GM21529 (cell line): ENCODE data around the gene CIROP.

Experiments
- ATAC-seq: cut with Tn5 transposase; IDR thresholded peaks from one replicate; pipeline ENCODE4 v1.9.1; 2021; ENCODE audit not compliant: unreplicated experiment

The CIROP gene, protein sequence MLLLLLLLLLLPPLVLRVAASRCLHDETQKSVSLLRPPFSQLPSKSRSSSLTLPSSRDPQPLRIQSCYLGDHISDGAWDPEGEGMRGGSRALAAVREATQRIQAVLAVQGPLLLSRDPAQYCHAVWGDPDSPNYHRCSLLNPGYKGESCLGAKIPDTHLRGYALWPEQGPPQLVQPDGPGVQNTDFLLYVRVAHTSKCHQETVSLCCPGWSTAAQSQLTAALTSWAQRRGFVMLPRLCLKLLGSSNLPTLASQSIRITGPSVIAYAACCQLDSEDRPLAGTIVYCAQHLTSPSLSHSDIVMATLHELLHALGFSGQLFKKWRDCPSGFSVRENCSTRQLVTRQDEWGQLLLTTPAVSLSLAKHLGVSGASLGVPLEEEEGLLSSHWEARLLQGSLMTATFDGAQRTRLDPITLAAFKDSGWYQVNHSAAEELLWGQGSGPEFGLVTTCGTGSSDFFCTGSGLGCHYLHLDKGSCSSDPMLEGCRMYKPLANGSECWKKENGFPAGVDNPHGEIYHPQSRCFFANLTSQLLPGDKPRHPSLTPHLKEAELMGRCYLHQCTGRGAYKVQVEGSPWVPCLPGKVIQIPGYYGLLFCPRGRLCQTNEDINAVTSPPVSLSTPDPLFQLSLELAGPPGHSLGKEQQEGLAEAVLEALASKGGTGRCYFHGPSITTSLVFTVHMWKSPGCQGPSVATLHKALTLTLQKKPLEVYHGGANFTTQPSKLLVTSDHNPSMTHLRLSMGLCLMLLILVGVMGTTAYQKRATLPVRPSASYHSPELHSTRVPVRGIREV

DNA sequence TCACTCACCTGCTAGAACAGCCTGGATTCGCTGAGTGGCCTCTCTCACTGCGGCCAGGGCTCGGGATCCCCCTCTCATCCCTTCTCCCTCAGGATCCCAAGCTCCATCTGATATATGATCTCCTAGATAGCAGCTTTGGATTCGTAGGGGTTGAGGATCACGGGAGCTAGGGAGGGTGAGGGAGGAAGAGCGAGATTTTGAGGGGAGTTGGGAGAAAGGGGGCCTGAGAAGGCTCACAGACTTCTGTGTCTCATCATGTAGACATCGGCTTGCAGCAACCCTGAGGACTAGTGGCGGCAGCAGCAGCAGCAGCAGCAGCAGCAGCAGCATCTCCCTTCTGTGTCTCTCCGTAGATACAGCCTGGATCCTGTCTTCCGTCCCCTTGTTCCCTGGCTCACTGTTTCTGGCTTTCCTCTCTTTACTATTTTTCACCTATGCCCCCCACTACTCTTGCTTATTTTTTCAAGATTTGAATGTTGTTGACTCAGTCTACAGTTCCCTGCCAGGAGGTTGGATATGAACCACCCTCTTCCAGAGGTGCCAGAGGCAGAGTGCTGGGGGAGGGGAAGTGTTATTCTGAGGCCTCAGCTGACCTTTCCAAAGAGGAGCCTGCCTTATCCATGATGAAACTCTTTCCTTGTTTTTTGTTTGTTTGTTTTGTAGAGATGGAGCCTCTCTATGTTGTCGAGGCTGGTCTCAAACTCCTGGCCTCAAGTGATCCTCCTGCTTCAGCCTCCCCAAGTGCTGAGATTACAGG, at the start of gene CIROP:
Gene CIROP (minus strand): TSS at position 399 of the 757 bp plus-strand sequence. CDS start 69 bp downstream, at position 330.
- no peak for ATAC-seq

GRCh38 chr14:23153851-23154796, 49.3 kb upstream of the CIROP start:
- no peak for ATAC-seq

DNA sequence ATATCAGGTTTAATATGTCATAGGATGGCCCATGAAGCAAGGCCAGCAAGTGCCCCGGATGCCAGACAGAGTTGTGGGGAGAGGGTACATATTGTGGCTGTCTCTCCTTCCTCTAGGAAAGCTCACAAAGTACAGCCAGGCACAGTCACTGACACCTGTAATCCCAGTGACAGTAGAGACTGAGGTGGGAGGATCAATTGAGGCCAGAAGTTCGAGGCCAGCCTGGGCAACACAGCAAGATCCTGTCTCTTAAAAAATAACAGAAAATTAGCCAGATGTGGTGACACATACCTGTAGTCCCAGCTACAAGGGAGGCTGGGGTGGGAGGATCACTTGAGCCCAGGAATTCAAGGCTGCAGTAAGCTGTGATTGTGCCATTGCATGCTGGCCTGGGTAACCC, 46.6 kb upstream of the CIROP start:
- no peak for ATAC-seq

DNA sequence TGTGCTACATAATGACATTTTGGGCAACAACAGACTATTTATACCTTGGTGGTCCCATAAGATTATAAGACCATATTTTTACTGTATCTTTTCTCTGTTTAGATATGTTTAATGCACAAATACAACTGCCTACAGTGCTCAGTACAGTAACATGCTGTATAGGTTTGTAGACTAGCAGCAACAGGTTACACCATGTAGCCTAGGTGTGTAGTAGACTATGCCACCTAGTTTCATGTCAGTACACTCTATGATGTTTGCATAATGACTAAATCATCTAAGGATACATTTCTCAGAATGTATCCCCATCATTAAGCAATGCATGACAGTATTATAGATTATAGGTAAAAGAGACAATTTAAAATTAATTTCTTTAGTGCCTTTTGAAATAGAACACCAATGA, 45.0 kb upstream of the CIROP start:
- ATAC-seq: no peak

- no peak for ATAC-seq
Measured at GRCh38 chr14:23148591-23149249, 43.9 kb upstream of the CIROP start.

DNA sequence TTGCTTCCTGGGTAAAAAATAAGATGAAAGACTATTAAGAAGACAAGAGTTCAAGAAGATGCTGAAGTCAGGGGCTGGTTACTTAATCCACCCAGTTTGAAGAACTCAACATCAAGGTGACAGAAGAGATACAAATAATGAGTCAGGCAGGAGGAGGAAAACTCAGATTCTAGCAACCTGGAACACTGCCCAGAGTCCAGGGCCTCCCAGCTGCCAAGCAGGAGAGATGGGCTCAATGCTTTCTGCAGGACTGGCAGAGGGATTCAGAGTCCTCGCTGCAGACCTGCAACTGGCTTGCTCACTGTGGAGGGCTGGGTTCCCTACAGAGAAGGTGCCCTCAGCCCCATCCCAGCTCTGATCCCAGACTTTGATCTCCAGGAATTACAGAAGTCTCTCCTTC, 42.9 kb upstream of the CIROP start:
- ATAC-seq: no peak

- ATAC-seq: no peak
Measured at GRCh38 chr14:23146980-23147379, 42.2 kb upstream of the CIROP start.

DNA sequence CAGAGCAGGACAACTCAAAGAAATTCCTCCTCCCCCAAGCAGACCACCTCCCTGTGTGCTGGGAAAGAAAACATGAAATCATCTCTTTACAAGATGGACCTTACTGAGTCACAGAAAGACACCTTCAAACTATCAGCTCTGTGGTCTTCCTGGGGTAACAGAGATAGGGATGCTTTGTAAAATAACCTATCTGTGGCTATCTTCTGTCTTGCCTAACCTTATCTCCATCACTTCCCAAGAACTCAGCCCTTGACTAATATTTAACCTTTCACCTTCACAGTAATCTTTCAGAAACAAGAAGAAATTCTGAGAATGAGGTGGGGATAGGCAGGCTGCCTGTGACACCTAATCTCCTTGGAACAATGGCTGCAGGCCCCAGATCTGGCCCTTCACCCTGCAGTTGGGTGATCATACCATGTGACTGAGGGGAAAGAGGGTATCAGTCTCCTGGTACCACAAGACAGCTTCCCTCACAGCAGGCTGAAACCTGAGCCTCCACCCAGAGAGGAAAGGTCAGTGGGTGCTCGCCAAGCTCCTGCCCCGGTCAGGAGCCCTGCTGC, 41.6 kb upstream of the CIROP start:
- no peak for ATAC-seq

GRCh38 chr14:23145794-23146350, 41.1 kb upstream of the CIROP start:
- ATAC-seq: no peak

GRCh38 chr14:23143911-23144310, 39.1 kb upstream of the CIROP start:
- no peak for ATAC-seq

- ATAC-seq: no peak
Measured at GRCh38 chr14:23142826-23143225, 38.0 kb upstream of the CIROP start.

GRCh38 chr14:23141706-23142444, 37.1 kb upstream of the CIROP start:
- no peak for ATAC-seq

- ATAC-seq: no peak
Measured at GRCh38 chr14:23140371-23140770, 35.6 kb upstream of the CIROP start.

GRCh38 chr14:23139874-23140273, 35.1 kb upstream of the CIROP start:
- no peak for ATAC-seq

GRCh38 chr14:23137813-23138535, 33.2 kb upstream of the CIROP start:
- no peak for ATAC-seq

DNA sequence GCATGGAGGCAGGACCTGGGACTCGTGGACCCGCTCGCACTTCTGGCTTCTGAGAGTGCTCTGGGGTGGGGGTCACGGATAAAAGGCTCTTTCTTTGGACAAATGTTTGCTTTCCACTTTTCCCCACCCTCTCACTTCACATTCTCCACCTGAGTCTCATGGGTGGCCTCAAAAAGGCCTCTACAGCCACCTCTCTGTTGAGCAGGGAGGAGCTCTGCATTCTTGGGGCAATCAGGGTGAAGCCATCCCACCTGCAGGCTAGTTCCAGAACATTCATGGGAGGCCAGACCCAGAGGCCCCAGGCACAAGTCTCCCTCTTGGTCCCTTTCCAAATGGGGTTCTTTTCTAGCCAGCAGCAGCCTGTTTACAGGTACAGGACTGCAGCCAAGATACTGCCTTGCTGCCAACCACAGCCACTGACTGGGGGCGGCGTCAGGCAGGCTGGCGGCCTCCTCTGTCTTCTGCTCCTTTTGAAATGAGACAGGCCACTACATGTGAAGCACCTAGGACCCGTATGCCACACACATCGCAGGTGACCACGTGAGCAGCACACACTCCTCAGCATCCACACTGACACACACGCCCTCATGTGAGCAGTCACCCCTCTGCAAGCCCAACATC, 32.5 kb upstream of the CIROP start:
- ATAC-seq: no peak

GRCh38 chr14:23136566-23137133, 31.9 kb upstream of the CIROP start:
- ATAC-seq: no peak
